ENCODE data around the gene PAQR9.

Gene PAQR9

GRCh38 chr3:142951794-142952193 is 11.7 kb downstream of the PAQR9 start:
- TF ChIP-seq TAF1 (IDR thresholded peaks at IDR 0.05; ENCODE audit: borderline replicate concordance, insufficient read depth, low read length) = no peak
- TF ChIP-seq POLR2AphosphoS5 (IDR thresholded peaks at IDR 0.05; ENCODE audit: low read depth, low read length) = no peak
- no peak for TF ChIP-seq FOXP2 (optimal IDR thresholded peaks at IDR 0.05; ENCODE audit: borderline replicate concordance, extremely low read depth, extremely low read length, insufficient read depth)
- TF ChIP-seq SIN3A (IDR thresholded peaks at IDR 0.05; ENCODE audit: borderline replicate concordance, insufficient read depth, low read length) = no peak
- TF ChIP-seq REST (IDR thresholded peaks at IDR 0.05; ENCODE audit: insufficient read depth in 1 of 2, low read depth in 2 of 2, low read length in 2 of 2) = no peak

GRCh38 chr3:142950972-142951371 is 12.5 kb downstream of the PAQR9 start:
- no peak for TF ChIP-seq SIN3A (IDR thresholded peaks at IDR 0.05; ENCODE audit: borderline replicate concordance, insufficient read depth, low read length)
- no peak for TF ChIP-seq REST (IDR thresholded peaks at IDR 0.05; ENCODE audit: insufficient read depth in 1 of 2, low read depth in 2 of 2, low read length in 2 of 2)
- no peak for TF ChIP-seq POLR2AphosphoS5 (IDR thresholded peaks at IDR 0.05; ENCODE audit: low read depth, low read length)
- no peak for TF ChIP-seq FOXP2 (optimal IDR thresholded peaks at IDR 0.05; ENCODE audit: borderline replicate concordance, extremely low read depth, extremely low read length, insufficient read depth)
- no peak for TF ChIP-seq TAF1 (IDR thresholded peaks at IDR 0.05; ENCODE audit: borderline replicate concordance, insufficient read depth, low read length)

GRCh38 chr3:142947799-142948575 is 15.5 kb downstream of the PAQR9 start:
- TF ChIP-seq SIN3A (IDR thresholded peaks at IDR 0.05; ENCODE audit: borderline replicate concordance, insufficient read depth, low read length) (no peak), REST (IDR thresholded peaks at IDR 0.05; ENCODE audit: insufficient read depth in 1 of 2, low read depth in 2 of 2, low read length in 2 of 2) (no peak), FOXP2 (optimal IDR thresholded peaks at IDR 0.05; ENCODE audit: borderline replicate concordance, extremely low read depth, extremely low read length, insufficient read depth) (no peak), POLR2AphosphoS5 (IDR thresholded peaks at IDR 0.05; ENCODE audit: low read depth, low read length) (no peak), TAF1 (IDR thresholded peaks at IDR 0.05; ENCODE audit: borderline replicate concordance, insufficient read depth, low read length) (no peak)

DNA sequence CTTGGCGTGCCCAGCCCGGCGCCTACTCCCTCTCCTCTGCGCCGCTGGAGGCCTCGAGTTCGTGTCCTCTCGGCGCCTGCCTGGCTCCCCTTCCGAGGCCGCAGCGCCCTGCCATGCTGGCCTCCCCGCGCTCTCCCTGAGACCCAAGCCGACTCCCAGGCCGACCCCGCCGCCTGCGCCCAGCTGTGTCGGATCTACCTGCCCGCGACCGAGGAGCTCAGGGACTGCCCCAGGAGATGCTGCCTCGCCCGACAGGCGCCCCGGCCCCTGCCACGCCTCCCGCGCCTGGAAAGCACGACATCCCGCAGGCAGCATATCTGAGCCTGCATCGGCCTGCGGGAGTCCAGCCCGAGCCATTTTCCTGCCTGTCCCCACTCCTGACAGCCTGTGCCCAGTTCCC is 16.1 kb downstream of the PAQR9 start:
- TF ChIP-seq REST (IDR thresholded peaks at IDR 0.05; ENCODE audit: insufficient read depth in 1 of 2, low read depth in 2 of 2, low read length in 2 of 2) = no peak
- TF ChIP-seq POLR2AphosphoS5 (IDR thresholded peaks at IDR 0.05; ENCODE audit: low read depth, low read length) = no peak
- TF ChIP-seq FOXP2 (optimal IDR thresholded peaks at IDR 0.05; ENCODE audit: borderline replicate concordance, extremely low read depth, extremely low read length, insufficient read depth) = no peak
- no peak for TF ChIP-seq TAF1 (IDR thresholded peaks at IDR 0.05; ENCODE audit: borderline replicate concordance, insufficient read depth, low read length)
- no peak for TF ChIP-seq SIN3A (IDR thresholded peaks at IDR 0.05; ENCODE audit: borderline replicate concordance, insufficient read depth, low read length)
